ENCODE measurements around the gene SS18L1. TPM values are rescaled to one million over a fixed set of nuclear protein-coding genes. Genes with fewer than 3 reads are reported as not detected.
A peak's percentile ranks its signal among the peaks of the same experiment; 100 is the strongest.

SS18L1 gene
- total and polyA plus RNA-seq, 10 of the 15 experiments (the other 5 are each of a cell fraction or from before 2014, with no cell fraction given): 1.8 to 20.0 (median 6.6) TPM

DNA sequence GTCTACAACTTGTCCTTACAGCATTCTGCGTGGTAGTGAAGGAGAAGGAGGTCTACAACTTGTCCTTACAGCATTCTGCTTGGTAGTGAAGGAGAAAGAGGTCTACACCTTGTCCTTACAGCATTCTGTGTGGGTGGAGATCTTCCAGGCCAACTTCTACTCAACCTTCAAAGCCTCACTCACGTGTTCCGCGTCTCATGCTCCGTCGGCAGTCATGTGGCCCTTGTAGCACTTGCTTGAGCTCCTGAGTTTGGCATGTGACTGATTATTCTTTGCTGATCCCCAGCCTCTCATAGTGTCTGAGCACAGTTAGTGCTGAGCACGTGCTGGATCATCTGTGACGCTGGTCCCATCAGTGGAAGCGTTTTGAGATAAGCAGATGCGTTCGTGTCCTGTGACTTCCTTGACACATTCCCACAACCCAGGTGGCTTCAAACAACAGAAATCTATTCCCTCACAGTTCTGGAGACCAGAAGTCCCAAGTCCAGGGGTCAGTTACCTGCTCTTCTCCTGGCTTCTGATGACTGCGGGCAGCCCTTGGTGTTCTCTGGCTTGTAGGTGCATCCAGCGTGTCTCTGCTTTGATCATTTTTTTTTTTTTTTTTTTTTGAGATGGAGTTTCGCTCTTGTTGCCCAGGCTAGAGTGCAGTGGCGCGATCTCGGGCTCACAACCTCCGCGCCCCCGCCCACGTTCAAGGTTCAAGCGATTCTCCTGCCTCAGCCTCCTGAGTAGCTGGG, 2.6 kb downstream of the SS18L1 start:
- Histone ChIP-seq H2AFZ (ENCODE audit: control insufficient read depth, low read depth, low read length) (no peak overlapping the region), H3K27ac (ENCODE audit: control insufficient read depth, insufficient read depth) (no peak overlapping the region), H3K9me3 (replicated peaks; ENCODE audit: control insufficient read depth, insufficient read depth, low read length) (no peaks in the 10 kb centered on the region), H3K4me1 (ENCODE audit: control insufficient read depth, insufficient read depth, low read length) (peaks cover 6% of the 10 kb centered on the region), H3K4me2 (ENCODE audit: control insufficient read depth, insufficient read depth) (peak overlapping the region; percentile 25; the same call in 1 of the 2 replicates), H3K27me3 (replicated peaks in 1 of 2; ENCODE audit: control insufficient read depth in 2 of 2, insufficient read depth in 2 of 2, low read length in 1 of 2) (no peaks in the 10 kb centered on the region), H3K79me2 (ENCODE audit: control insufficient read depth, insufficient read depth, low read length) (peaks cover 62% of the 10 kb centered on the region), H3K36me3 (ENCODE audit: control insufficient read depth in 2 of 2, insufficient read depth in 2 of 2, low read length in 1 of 2) (no peaks in the 10 kb centered on the region; a peak in 1 of 4 replicates), H3K9ac (ENCODE audit: control insufficient read depth, insufficient read depth, low read length) (no peak overlapping the region), H3K4me3 (no peak overlapping the region), H4K20me1 (ENCODE audit: control insufficient read depth, insufficient read depth) (peaks cover 5% of the 10 kb centered on the region)
- no peak for FAIRE-seq
- no peak for ATAC-seq
- intact Hi-C loops (cut with micrococcal nuclease; ENCODE audit: unreplicated experiment): no loop called here
- POLR2A ChIA-PET: interaction anchor here (1.7 kb wide), 1 partner anchor 80 kb away, joined by 7 read pairs; the partner anchor contains the start of gene TAF4
- no peak for TF ChIP-seq MYC (IDR thresholded peaks at IDR 0.05; ENCODE audit: insufficient read depth, insufficient read length, insufficient replicate concordance, low read length, severe bottlenecking)
- TF ChIP-seq, protein P1, sequence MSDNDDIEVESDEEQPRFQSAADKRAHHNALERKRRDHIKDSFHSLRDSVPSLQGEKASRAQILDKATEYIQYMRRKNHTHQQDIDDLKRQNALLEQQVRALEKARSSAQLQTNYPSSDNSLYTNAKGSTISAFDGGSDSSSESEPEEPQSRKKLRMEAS (IDR thresholded peaks at IDR 0.05; ENCODE audit: low read depth, low read length): no peak
- TF ChIP-seq, protein P2, sequence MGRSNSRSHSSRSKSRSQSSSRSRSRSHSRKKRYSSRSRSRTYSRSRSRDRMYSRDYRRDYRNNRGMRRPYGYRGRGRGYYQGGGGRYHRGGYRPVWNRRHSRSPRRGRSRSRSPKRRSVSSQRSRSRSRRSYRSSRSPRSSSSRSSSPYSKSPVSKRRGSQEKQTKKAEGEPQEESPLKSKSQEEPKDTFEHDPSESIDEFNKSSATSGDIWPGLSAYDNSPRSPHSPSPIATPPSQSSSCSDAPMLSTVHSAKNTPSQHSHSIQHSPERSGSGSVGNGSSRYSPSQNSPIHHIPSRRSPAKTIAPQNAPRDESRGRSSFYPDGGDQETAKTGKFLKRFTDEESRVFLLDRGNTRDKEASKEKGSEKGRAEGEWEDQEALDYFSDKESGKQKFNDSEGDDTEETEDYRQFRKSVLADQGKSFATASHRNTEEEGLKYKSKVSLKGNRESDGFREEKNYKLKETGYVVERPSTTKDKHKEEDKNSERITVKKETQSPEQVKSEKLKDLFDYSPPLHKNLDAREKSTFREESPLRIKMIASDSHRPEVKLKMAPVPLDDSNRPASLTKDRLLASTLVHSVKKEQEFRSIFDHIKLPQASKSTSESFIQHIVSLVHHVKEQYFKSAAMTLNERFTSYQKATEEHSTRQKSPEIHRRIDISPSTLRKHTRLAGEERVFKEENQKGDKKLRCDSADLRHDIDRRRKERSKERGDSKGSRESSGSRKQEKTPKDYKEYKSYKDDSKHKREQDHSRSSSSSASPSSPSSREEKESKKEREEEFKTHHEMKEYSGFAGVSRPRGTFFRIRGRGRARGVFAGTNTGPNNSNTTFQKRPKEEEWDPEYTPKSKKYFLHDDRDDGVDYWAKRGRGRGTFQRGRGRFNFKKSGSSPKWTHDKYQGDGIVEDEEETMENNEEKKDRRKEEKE (IDR thresholded peaks at IDR 0.05): no peak
- TF ChIP-seq SUPT20H (IDR thresholded peaks at IDR 0.05; ENCODE audit: borderline replicate concordance, control insufficient read depth, low read depth, low read length): no peak
- no peak for TF ChIP-seq EZH2 (IDR thresholded peaks at IDR 0.05; ENCODE audit: borderline replicate concordance, control insufficient read depth, low read depth, low read length)
- no peak for TF ChIP-seq NFIC (IDR thresholded peaks at IDR 0.05; ENCODE audit: low read depth, low read length)
- TF ChIP-seq NFXL1 (IDR thresholded peaks at IDR 0.05; ENCODE audit: borderline replicate concordance): no peak
- TF ChIP-seq KLF5 (IDR thresholded peaks at IDR 0.05; ENCODE audit: partially characterized antibody): no peak
- TF ChIP-seq, protein P3, sequence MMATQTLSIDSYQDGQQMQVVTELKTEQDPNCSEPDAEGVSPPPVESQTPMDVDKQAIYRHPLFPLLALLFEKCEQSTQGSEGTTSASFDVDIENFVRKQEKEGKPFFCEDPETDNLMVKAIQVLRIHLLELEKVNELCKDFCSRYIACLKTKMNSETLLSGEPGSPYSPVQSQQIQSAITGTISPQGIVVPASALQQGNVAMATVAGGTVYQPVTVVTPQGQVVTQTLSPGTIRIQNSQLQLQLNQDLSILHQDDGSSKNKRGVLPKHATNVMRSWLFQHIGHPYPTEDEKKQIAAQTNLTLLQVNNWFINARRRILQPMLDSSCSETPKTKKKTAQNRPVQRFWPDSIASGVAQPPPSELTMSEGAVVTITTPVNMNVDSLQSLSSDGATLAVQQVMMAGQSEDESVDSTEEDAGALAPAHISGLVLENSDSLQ (IDR thresholded peaks at IDR 0.05): no peak
- BruUV-seq (replicated peaks): no TSS peak
- CTCF ChIA-PET: no interaction called here
- WGBS (ENCODE audit: insufficient coverage, insufficient replicate concordance, low lambda C conversion rate, missing lambda C conversion rate): 93% methylated on average over 15 of the region's 22 CpGs
- in situ Hi-C loops (cut with MboI): no loop called here
- RAD21 ChIA-PET (ENCODE audit: unreplicated experiment): no interaction called here
- SMC1A ChIA-PET (ENCODE audit: uncharacterized antibody, unreplicated experiment): interaction anchor here (0.7 kb wide), 1 partner anchor 111 kb away, joined by 4 read pairs; no protein-coding TSS in a partner anchor
- DNase-seq (ENCODE audit: low read depth, low spot score): no peak
